Neural progenitor cell (in vitro differentiated cells): ENCODE measurements around the gene ZNF69.
"Not testable (repeated sequence)": the region's sequence is repeated elsewhere in the genome, so short reads cannot be mapped to it uniquely, and the experiment has no call there.

Source experiments
- EZH2 ChIP-seq: fragments of 200-600 bp; sonication (generic); IDR thresholded peaks from 2 replicates; pipeline ENCODE4 v1.6.1; 2017; ENCODE audit warnings: antibody characterized with exemption, mild to moderate bottlenecking, moderate library complexity
- TF ChIP-seq, protein P1 (sequence below): fragments of 200-600 bp; sonication (generic); IDR thresholded peaks from 2 replicates; pipeline ENCODE4 v1.5.1; 2017; ENCODE audit warnings: antibody characterized with exemption, mild to moderate bottlenecking

DNA sequence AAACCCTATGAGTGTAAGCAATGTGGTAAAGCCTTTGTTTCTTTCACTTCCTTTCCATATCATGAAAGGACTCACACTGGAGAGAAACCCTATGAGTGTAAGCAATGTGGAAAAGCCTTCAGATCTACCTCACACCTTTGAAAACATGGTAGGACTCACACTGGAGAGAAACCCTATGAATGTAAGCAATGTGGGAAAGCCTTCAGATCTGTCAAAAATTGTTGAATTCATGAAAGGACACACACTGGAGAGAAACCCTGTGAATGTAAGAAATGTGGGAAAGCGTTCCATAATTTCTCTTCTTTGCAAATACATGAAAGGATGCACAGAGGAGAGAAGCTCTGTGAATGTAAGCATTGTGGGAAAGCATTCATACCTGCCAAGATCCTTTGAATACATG lies 24.4 kb downstream of the ZNF69 start:
- TF ChIP-seq, protein P1, sequence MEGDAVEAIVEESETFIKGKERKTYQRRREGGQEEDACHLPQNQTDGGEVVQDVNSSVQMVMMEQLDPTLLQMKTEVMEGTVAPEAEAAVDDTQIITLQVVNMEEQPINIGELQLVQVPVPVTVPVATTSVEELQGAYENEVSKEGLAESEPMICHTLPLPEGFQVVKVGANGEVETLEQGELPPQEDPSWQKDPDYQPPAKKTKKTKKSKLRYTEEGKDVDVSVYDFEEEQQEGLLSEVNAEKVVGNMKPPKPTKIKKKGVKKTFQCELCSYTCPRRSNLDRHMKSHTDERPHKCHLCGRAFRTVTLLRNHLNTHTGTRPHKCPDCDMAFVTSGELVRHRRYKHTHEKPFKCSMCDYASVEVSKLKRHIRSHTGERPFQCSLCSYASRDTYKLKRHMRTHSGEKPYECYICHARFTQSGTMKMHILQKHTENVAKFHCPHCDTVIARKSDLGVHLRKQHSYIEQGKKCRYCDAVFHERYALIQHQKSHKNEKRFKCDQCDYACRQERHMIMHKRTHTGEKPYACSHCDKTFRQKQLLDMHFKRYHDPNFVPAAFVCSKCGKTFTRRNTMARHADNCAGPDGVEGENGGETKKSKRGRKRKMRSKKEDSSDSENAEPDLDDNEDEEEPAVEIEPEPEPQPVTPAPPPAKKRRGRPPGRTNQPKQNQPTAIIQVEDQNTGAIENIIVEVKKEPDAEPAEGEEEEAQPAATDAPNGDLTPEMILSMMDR, result not testable (repeated sequence)
- TF ChIP-seq EZH2, result not testable (repeated sequence)
